Activated naive CD4-positive, alpha-beta T cell treated with anti-CD3 and anti-CD28 coated beads, Interleukin-2, amount 50 U/mL, for 24 hours (primary cell): ENCODE measurements around the gene AMOT.
A peak's percentile ranks its signal among the peaks of the same experiment; 100 is the strongest.
"Not testable (repeated sequence)": the region's sequence is repeated elsewhere in the genome, so short reads cannot be mapped to it uniquely, and the experiment has no call there.

Source experiments
- H3K27ac Mint-ChIP-seq: one replicate; pipeline ENCODE4 v1.8.0; 2021; ENCODE audit warnings: mild to moderate bottlenecking, mixed read lengths
- H3K27me3 Mint-ChIP-seq: one replicate; pipeline ENCODE4 v1.8.0; 2021; ENCODE audit warnings: mixed read lengths
- H3K36me3 Mint-ChIP-seq: one replicate; pipeline ENCODE4 v1.8.0; 2021; ENCODE audit warnings: mixed read lengths
- H3K4me1 Mint-ChIP-seq: one replicate; pipeline ENCODE4 v1.8.0; 2021; ENCODE audit warnings: mixed read lengths
- H3K4me3 Mint-ChIP-seq: one replicate; pipeline ENCODE4 v1.8.0; 2021; ENCODE audit warnings: mild to moderate bottlenecking, mixed read lengths
- H3K9me3 Mint-ChIP-seq: one replicate; pipeline ENCODE4 v1.8.0; 2021; ENCODE audit warnings: mixed read lengths

The AMOT gene, protein sequence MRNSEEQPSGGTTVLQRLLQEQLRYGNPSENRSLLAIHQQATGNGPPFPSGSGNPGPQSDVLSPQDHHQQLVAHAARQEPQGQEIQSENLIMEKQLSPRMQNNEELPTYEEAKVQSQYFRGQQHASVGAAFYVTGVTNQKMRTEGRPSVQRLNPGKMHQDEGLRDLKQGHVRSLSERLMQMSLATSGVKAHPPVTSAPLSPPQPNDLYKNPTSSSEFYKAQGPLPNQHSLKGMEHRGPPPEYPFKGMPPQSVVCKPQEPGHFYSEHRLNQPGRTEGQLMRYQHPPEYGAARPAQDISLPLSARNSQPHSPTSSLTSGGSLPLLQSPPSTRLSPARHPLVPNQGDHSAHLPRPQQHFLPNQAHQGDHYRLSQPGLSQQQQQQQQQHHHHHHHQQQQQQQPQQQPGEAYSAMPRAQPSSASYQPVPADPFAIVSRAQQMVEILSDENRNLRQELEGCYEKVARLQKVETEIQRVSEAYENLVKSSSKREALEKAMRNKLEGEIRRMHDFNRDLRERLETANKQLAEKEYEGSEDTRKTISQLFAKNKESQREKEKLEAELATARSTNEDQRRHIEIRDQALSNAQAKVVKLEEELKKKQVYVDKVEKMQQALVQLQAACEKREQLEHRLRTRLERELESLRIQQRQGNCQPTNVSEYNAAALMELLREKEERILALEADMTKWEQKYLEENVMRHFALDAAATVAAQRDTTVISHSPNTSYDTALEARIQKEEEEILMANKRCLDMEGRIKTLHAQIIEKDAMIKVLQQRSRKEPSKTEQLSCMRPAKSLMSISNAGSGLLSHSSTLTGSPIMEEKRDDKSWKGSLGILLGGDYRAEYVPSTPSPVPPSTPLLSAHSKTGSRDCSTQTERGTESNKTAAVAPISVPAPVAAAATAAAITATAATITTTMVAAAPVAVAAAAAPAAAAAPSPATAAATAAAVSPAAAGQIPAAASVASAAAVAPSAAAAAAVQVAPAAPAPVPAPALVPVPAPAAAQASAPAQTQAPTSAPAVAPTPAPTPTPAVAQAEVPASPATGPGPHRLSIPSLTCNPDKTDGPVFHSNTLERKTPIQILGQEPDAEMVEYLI

GRCh38 chrX:112840382-112841113 is at the start of gene AMOT:
AMOT (minus strand) TSS chrX:112840831; CDS start chrX:112823126, 17,705 bp downstream.
- peak within 1 kb of the TSS; percentile 81 for H3K27ac Mint-ChIP-seq

GRCh38 chrX:112889400-112889799 is 48.8 kb upstream of the AMOT start:
- no peak overlapping the region for H3K27ac Mint-ChIP-seq
- H3K36me3 Mint-ChIP-seq, result no peaks in the 10 kb centered on the region
- no peaks in the 10 kb centered on the region for H3K9me3 Mint-ChIP-seq
- peaks cover 5% of the 10 kb centered on the region for H3K4me1 Mint-ChIP-seq
- H3K4me3 Mint-ChIP-seq, result no peak overlapping the region
- H3K27me3 Mint-ChIP-seq, result peaks cover 2% of the 10 kb centered on the region

More at GRCh38 chrX:112840382-112841113, at the start of gene AMOT:
- H3K36me3 Mint-ChIP-seq, result no peaks in the 10 kb centered on the region
- H3K27me3 Mint-ChIP-seq, result no peaks in the 10 kb centered on the region
- H3K4me1 Mint-ChIP-seq, result peaks cover 7% of the 10 kb centered on the region
- peak within 1 kb of the TSS; percentile 90 for H3K4me3 Mint-ChIP-seq
- H3K9me3 Mint-ChIP-seq, result no peaks in the 10 kb centered on the region

DNA sequence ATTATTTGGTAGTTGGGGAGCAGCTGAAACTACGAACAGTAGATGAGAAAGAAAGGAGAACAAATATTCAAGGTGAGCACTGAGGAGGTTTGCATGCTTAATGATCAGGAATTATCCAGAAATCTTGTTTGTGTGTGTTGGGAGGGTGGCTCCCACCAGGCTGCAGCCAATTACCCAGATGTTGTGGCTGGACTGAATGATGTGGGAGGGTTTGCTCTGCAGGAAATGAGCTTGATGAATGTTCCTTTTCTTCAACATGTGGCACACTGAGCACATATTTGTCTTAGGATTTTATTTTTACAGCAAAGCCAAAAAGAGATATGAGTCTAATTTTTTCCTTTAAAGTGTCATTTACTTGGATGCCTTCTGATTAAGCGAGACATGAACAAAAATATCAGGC is 48.3 kb upstream of the AMOT start:
- H3K9me3 Mint-ChIP-seq, result no peaks in the 10 kb centered on the region
- H3K36me3 Mint-ChIP-seq, result no peaks in the 10 kb centered on the region
- H3K27ac Mint-ChIP-seq, result no peak overlapping the region
- peaks cover 2% of the 10 kb centered on the region for H3K27me3 Mint-ChIP-seq
- peaks cover 5% of the 10 kb centered on the region for H3K4me1 Mint-ChIP-seq
- H3K4me3 Mint-ChIP-seq, result no peak overlapping the region

DNA sequence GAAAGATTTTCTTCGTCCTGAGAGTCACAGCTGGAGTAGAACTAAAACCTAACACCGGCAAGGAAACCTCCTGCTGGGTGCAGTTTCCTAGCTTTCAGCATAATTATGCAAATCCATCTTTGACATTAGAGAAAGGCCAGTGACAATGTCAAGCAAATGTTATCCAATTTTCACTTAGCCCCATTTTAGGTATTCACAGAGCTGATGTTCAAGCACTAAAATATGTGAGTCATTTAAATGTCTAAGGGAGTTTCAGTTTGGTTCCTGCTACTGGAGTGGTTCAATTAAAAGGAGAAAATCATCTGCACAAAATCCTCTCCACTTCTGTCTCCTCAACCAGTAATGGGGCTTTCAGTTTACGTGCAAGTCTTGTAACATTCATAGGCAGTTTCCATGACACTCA is 37.1 kb upstream of the AMOT start:
- Mint-ChIP-seq H3K27ac (no peak overlapping the region), H3K9me3 (no peaks in the 10 kb centered on the region), H3K27me3 (no peaks in the 10 kb centered on the region), H3K36me3 (no peaks in the 10 kb centered on the region), H3K4me1 (no peaks in the 10 kb centered on the region), H3K4me3 (no peak overlapping the region)

- Mint-ChIP-seq H3K36me3 (no peaks in the 10 kb centered on the region), H3K4me1 (no peaks in the 10 kb centered on the region), H3K27me3 (no peaks in the 10 kb centered on the region), H3K27ac (no peak overlapping the region), H3K9me3 (no peaks in the 10 kb centered on the region), H3K4me3 (no peak overlapping the region)
These were observed 34.0 kb upstream of the AMOT start for GRCh38 chrX:112874614-112875013.

GRCh38 chrX:112874175-112874574 is 33.5 kb upstream of the AMOT start:
- Mint-ChIP-seq H3K36me3 (no peaks in the 10 kb centered on the region), H3K4me1 (no peaks in the 10 kb centered on the region), H3K4me3 (no peak overlapping the region), H3K9me3 (no peaks in the 10 kb centered on the region), H3K27me3 (no peaks in the 10 kb centered on the region), H3K27ac (no peak overlapping the region)

GRCh38 chrX:112868586-112868985 is 28.0 kb upstream of the AMOT start:
- no peaks in the 10 kb centered on the region for H3K4me1 Mint-ChIP-seq
- no peaks in the 10 kb centered on the region for H3K27me3 Mint-ChIP-seq
- H3K27ac Mint-ChIP-seq, result no peak overlapping the region
- no peak overlapping the region for H3K4me3 Mint-ChIP-seq
- no peaks in the 10 kb centered on the region for H3K9me3 Mint-ChIP-seq
- H3K36me3 Mint-ChIP-seq, result no peaks in the 10 kb centered on the region

GRCh38 chrX:112867570-112867969 is 26.9 kb upstream of the AMOT start:
- H3K9me3 Mint-ChIP-seq, result no peaks in the 10 kb centered on the region
- H3K4me1 Mint-ChIP-seq, result no peaks in the 10 kb centered on the region
- no peaks in the 10 kb centered on the region for H3K27me3 Mint-ChIP-seq
- H3K27ac Mint-ChIP-seq, result no peak overlapping the region
- H3K36me3 Mint-ChIP-seq, result no peaks in the 10 kb centered on the region
- no peak overlapping the region for H3K4me3 Mint-ChIP-seq

DNA sequence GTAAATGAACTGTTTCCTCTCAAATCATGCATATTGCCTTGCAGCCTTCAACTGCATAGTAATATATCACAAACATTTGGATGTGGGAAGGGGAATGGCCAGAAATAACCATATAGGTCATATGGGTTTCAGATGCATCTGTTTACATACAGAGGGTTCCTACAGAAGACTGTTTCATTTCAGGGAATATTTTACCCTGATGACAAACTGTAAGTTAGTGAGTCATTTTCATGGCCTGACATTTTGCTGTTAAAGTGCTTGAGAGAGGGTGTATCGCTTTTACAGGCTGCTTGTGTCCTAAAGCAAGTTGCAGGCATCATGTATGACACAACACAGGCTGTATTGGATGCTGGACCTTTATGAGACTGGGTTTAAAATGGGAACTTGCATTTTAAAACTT is 25.5 kb upstream of the AMOT start:
- H3K4me1 Mint-ChIP-seq, result no peaks in the 10 kb centered on the region
- H3K27me3 Mint-ChIP-seq, result no peaks in the 10 kb centered on the region
- no peak overlapping the region for H3K4me3 Mint-ChIP-seq
- no peaks in the 10 kb centered on the region for H3K36me3 Mint-ChIP-seq
- no peaks in the 10 kb centered on the region for H3K9me3 Mint-ChIP-seq
- H3K27ac Mint-ChIP-seq, result no peak overlapping the region

DNA sequence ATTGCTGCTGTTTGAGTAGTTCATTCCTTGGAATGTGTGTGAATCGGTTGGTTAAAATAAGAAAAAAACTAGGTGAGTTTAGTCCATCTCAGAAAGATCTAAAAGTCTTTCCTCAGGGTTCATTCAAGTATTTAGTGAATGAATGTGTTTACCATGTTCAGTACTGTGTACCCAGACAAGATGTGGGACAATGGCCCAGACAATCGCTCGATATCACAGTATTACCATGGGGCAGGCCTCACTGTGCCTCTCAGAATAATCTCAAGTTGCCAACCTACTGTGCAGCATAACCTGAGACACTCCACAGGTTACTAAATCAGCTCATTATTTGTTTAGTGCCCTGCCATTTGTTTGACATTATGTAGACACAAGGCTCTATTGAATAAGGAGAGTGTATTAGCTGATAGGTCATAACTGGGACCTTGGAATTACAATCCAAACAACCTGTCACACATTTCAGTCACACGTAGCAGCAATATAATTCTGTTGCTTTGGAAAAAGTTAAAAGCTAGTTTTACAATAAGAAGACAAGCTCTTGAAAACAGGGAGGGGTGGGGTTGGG is 24.9 kb upstream of the AMOT start:
- H3K9me3 Mint-ChIP-seq, result no peaks in the 10 kb centered on the region
- no peak overlapping the region for H3K27ac Mint-ChIP-seq
- no peaks in the 10 kb centered on the region for H3K27me3 Mint-ChIP-seq
- no peak overlapping the region for H3K4me3 Mint-ChIP-seq
- no peaks in the 10 kb centered on the region for H3K4me1 Mint-ChIP-seq
- no peaks in the 10 kb centered on the region for H3K36me3 Mint-ChIP-seq

- no peaks in the 10 kb centered on the region for H3K4me1 Mint-ChIP-seq
- no peaks in the 10 kb centered on the region for H3K9me3 Mint-ChIP-seq
- H3K36me3 Mint-ChIP-seq, result no peaks in the 10 kb centered on the region
- H3K27me3 Mint-ChIP-seq, result no peaks in the 10 kb centered on the region
- H3K27ac Mint-ChIP-seq, result no peak overlapping the region
- H3K4me3 Mint-ChIP-seq, result no peak overlapping the region
These were observed 23.2 kb upstream of the AMOT start for GRCh38 chrX:112863850-112864249.

DNA sequence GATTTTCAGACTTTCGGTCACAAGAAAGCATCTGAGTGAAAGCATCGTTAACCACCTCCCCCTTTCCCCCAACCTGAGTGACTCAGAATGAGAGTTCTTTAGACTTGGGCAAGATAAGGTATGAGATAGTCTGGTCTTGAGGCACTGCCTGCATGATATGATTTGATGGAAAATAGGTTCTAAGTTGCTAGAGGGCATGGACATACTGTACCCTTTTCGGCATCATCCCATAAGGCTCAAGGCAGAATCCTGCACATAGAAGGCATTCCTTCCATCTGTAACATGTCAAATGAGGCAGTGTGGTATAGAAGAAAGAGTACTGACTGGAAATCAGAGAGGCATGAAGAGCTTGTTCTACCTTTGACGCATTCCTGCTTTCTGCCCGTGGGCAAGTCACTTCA is 16.8 kb upstream of the AMOT start:
- Mint-ChIP-seq H3K27me3 (no peaks in the 10 kb centered on the region), H3K36me3 (no peaks in the 10 kb centered on the region), H3K4me1 (peaks cover 3% of the 10 kb centered on the region), H3K9me3 (no peaks in the 10 kb centered on the region), H3K4me3 (no peak overlapping the region), H3K27ac (no peak overlapping the region)

DNA sequence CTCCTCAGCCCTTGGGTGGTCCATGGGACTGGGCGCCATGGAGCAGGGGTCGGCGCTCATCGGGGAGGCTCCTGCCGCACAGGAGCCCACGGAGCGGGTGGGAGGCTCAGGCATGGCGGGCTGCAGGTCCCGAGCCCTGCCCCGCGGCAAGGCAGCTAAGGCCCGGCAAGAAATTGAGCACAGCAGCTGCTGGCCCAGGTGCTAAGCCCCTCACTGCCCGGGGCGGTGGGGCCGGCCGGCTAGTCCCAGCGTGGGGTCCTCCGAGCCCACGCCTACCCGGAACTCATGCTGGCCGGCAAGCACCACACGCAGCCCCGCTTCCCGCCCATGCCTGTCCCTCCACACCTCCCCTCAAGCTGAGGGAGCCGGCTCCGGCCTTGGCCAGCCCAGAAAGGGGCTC is 14.3 kb upstream of the AMOT start:
- H3K4me1 Mint-ChIP-seq, H3K36me3 Mint-ChIP-seq, H3K9me3 Mint-ChIP-seq, H3K27ac Mint-ChIP-seq, H3K27me3 Mint-ChIP-seq, H3K4me3 Mint-ChIP-seq: not testable (repeated sequence)

DNA sequence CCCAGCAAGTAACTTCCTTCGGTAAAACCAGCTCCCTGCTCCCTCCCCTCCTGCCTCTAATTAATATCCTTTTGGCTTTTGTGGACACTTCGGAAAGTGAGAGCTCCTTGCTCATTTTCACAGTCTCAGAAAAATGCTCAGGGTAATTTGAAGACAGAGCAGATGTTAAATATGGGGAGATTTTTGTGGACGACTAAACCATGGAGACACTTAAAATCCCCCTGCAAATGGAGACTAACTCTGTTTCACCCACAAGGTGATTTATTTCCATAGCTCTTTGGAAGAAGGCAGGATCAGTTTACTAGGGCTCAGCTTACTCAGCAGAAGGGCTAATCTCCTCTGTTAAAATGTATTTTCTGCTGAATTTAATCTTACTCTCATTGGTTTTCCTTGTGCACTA is 12.2 kb upstream of the AMOT start:
- H3K4me3 Mint-ChIP-seq, result no peak overlapping the region
- H3K4me1 Mint-ChIP-seq, result peaks cover 9% of the 10 kb centered on the region

GRCh38 chrX:112851806-112852205 is 11.2 kb upstream of the AMOT start:
- Mint-ChIP-seq H3K36me3 (no peaks in the 10 kb centered on the region), H3K4me1 (peaks cover 6% of the 10 kb centered on the region), H3K4me3 (no peak overlapping the region), H3K9me3 (no peaks in the 10 kb centered on the region), H3K27ac (peak overlapping the region; percentile 17), H3K27me3 (no peaks in the 10 kb centered on the region)

More for the DNA sequence above, 12.2 kb upstream of the AMOT start:
- H3K27me3 Mint-ChIP-seq, result no peaks in the 10 kb centered on the region
- H3K27ac Mint-ChIP-seq, result no peak overlapping the region
- H3K36me3 Mint-ChIP-seq, result no peaks in the 10 kb centered on the region
- no peaks in the 10 kb centered on the region for H3K9me3 Mint-ChIP-seq
